Neural progenitor cell (in vitro differentiated cells): ENCODE data around the gene NME2.

Source experiments
- EZH2 ChIP-seq: fragments of 200-600 bp; sonication (generic); IDR thresholded peaks from 2 replicates; pipeline ENCODE4 v1.6.1; 2017; ENCODE audit warnings: antibody characterized with exemption, mild to moderate bottlenecking, moderate library complexity
- TF ChIP-seq, protein P1 (sequence below): fragments of 200-600 bp; sonication (generic); IDR thresholded peaks from 2 replicates; pipeline ENCODE4 v1.5.1; 2017; ENCODE audit warnings: antibody characterized with exemption, mild to moderate bottlenecking

DNA sequence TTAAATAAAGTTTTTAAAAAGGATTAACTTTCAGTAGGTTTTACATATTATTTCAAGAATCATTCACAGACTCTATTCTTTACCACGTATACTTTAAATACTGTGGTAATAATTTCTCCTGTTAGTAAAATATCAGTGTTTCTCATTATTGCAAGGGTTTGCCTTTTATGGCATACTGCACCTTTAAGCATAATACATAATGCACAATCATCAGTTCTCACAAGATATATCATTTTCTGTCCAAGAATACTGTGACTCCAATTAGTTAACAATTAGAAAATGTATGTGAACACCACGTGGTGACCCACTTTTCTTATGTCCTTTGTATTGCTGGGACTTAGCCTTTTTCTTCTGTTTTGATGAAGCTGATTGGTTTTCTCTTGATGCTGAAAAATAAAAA lies 25.7 kb downstream of the NME2 start:
- no peak for TF ChIP-seq EZH2
- TF ChIP-seq, protein P1, sequence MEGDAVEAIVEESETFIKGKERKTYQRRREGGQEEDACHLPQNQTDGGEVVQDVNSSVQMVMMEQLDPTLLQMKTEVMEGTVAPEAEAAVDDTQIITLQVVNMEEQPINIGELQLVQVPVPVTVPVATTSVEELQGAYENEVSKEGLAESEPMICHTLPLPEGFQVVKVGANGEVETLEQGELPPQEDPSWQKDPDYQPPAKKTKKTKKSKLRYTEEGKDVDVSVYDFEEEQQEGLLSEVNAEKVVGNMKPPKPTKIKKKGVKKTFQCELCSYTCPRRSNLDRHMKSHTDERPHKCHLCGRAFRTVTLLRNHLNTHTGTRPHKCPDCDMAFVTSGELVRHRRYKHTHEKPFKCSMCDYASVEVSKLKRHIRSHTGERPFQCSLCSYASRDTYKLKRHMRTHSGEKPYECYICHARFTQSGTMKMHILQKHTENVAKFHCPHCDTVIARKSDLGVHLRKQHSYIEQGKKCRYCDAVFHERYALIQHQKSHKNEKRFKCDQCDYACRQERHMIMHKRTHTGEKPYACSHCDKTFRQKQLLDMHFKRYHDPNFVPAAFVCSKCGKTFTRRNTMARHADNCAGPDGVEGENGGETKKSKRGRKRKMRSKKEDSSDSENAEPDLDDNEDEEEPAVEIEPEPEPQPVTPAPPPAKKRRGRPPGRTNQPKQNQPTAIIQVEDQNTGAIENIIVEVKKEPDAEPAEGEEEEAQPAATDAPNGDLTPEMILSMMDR, result no peak
